ENCODE results near the gene PASK. TPM values are rescaled to one million over a fixed set of nuclear protein-coding genes. Genes with fewer than 3 reads are reported as not detected.

Gene PASK
- total and polyA plus RNA-seq, 12 donors: 0.72 to 8.9 (median 3.6) TPM

DNA sequence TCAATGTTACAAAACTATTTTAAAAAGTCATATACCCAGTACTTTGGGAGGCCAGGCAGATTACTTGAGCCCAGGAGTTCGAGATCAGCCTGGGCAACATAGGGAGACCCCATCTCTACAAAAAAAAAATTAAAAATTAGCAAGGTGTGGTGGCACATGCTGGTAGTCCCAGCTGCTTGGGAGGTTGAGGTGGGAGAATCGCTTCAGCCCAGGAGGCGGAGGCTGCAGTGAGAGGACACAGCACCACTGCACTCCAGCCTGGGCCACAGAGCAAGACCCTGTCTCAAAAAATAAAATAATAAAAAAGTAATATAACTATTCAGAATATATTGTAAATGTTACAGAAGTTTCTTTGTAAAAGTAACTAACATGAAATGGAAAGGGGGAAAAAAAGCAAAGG lies 1.9 kb downstream of the PASK start:
- Histone ChIP-seq H3K27ac (no peak overlapping the region), H3K27me3 (no peaks in the 10 kb centered on the region), H3K36me3 (replicated peaks in 1 of 2) (no peaks in the 10 kb centered on the region), H3K9me3 (replicated peaks in 1 of 3) (no peaks in the 10 kb centered on the region), H3K4me3 (no peak overlapping the region), H3K4me1 (replicated peaks in 1 of 2) (peaks cover 7 to 22% of the 10 kb centered on the region in 2 donors)
- WGBS, 4 donors: 94 to 98% (median 96%) methylated on average over 3 of the region's 3 CpGs
- intact Hi-C loops (cut with DNase I): no loop called here
- no peak for TF ChIP-seq POLR2A (IDR thresholded peaks at IDR 0.05)
- TF ChIP-seq, protein P1, sequence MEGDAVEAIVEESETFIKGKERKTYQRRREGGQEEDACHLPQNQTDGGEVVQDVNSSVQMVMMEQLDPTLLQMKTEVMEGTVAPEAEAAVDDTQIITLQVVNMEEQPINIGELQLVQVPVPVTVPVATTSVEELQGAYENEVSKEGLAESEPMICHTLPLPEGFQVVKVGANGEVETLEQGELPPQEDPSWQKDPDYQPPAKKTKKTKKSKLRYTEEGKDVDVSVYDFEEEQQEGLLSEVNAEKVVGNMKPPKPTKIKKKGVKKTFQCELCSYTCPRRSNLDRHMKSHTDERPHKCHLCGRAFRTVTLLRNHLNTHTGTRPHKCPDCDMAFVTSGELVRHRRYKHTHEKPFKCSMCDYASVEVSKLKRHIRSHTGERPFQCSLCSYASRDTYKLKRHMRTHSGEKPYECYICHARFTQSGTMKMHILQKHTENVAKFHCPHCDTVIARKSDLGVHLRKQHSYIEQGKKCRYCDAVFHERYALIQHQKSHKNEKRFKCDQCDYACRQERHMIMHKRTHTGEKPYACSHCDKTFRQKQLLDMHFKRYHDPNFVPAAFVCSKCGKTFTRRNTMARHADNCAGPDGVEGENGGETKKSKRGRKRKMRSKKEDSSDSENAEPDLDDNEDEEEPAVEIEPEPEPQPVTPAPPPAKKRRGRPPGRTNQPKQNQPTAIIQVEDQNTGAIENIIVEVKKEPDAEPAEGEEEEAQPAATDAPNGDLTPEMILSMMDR (IDR thresholded peaks at IDR 0.05): no peak
- no peak for DNase-seq

- H3K27me3 ChIP-seq: no peaks in the 10 kb centered on the region
- no peaks in the 10 kb centered on the region for H3K9me3 ChIP-seq (replicated peaks in 1 of 3)
- no peak overlapping the region for H3K27ac ChIP-seq
- DNase-seq: no peak
- no peaks in the 10 kb centered on the region for H3K36me3 ChIP-seq (replicated peaks in 1 of 2)
- no peak overlapping the region for H3K4me3 ChIP-seq
- TF ChIP-seq POLR2A (IDR thresholded peaks at IDR 0.05): no peak
- H3K4me1 ChIP-seq (replicated peaks in 1 of 2): peaks cover 7 to 13% of the 10 kb centered on the region in 2 donors
- intact Hi-C loops (cut with DNase I): no loop called here
- 74 to 88% (median 77%) methylated on average over 4 of the region's 4 CpGs for WGBS, 4 donors
Observed at GRCh38 chr2:241146286-241146685, 3.0 kb downstream of the PASK start.

GRCh38 chr2:241142593-241142992 lies 6.7 kb downstream of the PASK start:
- Histone ChIP-seq H3K4me3 (no peak overlapping the region), H3K36me3 (replicated peaks in 1 of 2) (no peaks in the 10 kb centered on the region), H3K27ac (no peak overlapping the region), H3K9me3 (replicated peaks in 1 of 3) (no peaks in the 10 kb centered on the region), H3K27me3 (no peaks in the 10 kb centered on the region), H3K4me1 (replicated peaks in 1 of 2) (no peaks in the 10 kb centered on the region)
- intact Hi-C loops (cut with DNase I): no loop called here
- TF ChIP-seq, protein P1 (IDR thresholded peaks at IDR 0.05): no peak
- TF ChIP-seq POLR2A (IDR thresholded peaks at IDR 0.05): no peak
- 91 to 93% (median 92%) methylated on average over 6 to 9 of the region's 9 CpGs for WGBS, 4 donors
- DNase-seq: no peak

DNA sequence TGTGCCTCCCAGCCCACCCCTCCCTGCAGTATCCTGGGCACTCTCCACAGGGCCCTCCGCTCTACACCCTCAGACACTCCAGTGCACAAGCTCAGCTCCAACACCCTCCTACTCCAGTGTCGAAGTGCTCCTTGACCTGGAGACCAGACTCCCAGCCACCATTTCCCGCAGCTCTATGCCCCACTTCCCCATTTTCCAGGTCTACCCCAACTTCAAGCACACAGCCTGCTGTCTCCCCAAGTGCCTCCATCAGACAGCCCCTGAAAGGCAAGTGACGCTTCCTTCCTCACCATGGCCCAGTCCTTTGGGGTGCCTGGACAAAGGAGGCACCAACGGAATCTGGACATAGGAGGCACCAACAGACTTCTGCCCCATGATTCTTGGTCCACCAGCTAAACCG lies 7.2 kb downstream of the PASK start:
- 86 to 100% (median 94%) methylated on average over 4 to 6 of the region's 6 CpGs for WGBS, 4 donors
- no peak overlapping the region for H3K4me3 ChIP-seq

More for the DNA sequence above, 7.2 kb downstream of the PASK start:
- H3K9me3 ChIP-seq (replicated peaks in 1 of 3): no peaks in the 10 kb centered on the region
- no peaks in the 10 kb centered on the region for H3K36me3 ChIP-seq (replicated peaks in 1 of 2)
- H3K27me3 ChIP-seq: no peaks in the 10 kb centered on the region
- no peaks in the 10 kb centered on the region for H3K4me1 ChIP-seq (replicated peaks in 1 of 2)
- H3K27ac ChIP-seq: no peak overlapping the region
- intact Hi-C loops (cut with DNase I): no loop called here
- no peak for DNase-seq
- TF ChIP-seq, protein P1 (IDR thresholded peaks at IDR 0.05): no peak
- no peak for TF ChIP-seq POLR2A (IDR thresholded peaks at IDR 0.05)
